ENCODE measurements around the gene TTC9B.

TTC9B gene

GRCh38 chr19:40252395-40252794 is 34.2 kb upstream of the TTC9B start:
- Histone ChIP-seq H3K79me1 (ENCODE audit: low read length) (peaks cover 7% of the 10 kb centered on the region), H2BK120ac (ENCODE audit: low read depth, low read length) (no peak overlapping the region), H3K9ac (ENCODE audit: low read length) (no peak overlapping the region), H3K56ac (ENCODE audit: low read length) (no peak overlapping the region), H3K18ac (ENCODE audit: low read length) (no peak overlapping the region), H3K27ac (ENCODE audit: low read depth, low read length) (no peak overlapping the region), H4K8ac (ENCODE audit: low read depth, low read length) (no peak overlapping the region), H3K4ac (ENCODE audit: low read depth, low read length) (no peak overlapping the region), H2BK5ac (ENCODE audit: low read length) (no peak overlapping the region), H3K79me2 (ENCODE audit: control insufficient read depth, insufficient read depth, low read length) (no peaks in the 10 kb centered on the region), H3K4me3 (ENCODE audit: low read length) (no peak overlapping the region), H2AK5ac (ENCODE audit: low read length) (no peak overlapping the region), H3K4me1 (ENCODE audit: control insufficient read depth, low read depth, low read length) (no peaks in the 10 kb centered on the region), H3K4me2 (ENCODE audit: low read length) (no peak overlapping the region), H4K5ac (ENCODE audit: low read length) (no peak overlapping the region), H2BK15ac (replicated peaks; ENCODE audit: low read depth) (no peak overlapping the region), H3K23ac (ENCODE audit: low read length) (no peak overlapping the region), H3K36me3 (ENCODE audit: control insufficient read depth, insufficient read depth, low read length) (peaks cover 1% of the 10 kb centered on the region), H3K27me3 (ENCODE audit: insufficient read depth, low read length, poor library complexity) (no peaks in the 10 kb centered on the region)
- peak; percentile 84 for DNase-seq
- no CpG with 5 or more reads among the region's 7 CpGs for WGBS (ENCODE audit: extremely low coverage, insufficient coverage, low lambda C conversion rate)

DNA sequence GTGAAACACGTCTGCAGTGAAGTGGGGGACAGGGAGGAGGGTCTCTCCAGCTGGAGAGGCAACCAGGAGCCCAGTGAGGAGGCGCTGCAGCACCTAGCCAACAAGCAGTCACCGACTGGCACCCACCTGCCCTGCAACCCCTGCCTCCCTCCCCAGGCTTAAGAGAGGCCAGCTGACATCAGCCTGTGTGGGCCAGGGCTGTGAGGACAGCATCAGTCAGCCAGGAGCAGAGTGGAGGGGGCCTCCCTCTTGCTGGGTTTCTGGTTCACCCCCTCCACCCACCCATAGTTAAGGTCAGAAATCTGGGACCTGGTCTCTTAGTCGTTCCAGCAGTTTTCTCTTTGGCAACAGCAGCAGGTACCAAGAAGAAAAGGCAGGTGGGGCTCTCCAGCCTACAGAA is 33.8 kb upstream of the TTC9B start:
- Histone ChIP-seq H2BK5ac (ENCODE audit: low read length) (no peak overlapping the region), H3K27ac (ENCODE audit: low read depth, low read length) (no peak overlapping the region), H3K4me2 (ENCODE audit: low read length) (no peak overlapping the region), H3K4ac (ENCODE audit: low read depth, low read length) (no peak overlapping the region), H2BK15ac (replicated peaks; ENCODE audit: low read depth) (no peak overlapping the region), H3K23ac (ENCODE audit: low read length) (no peak overlapping the region), H3K4me3 (ENCODE audit: low read length) (no peak overlapping the region), H2AK5ac (ENCODE audit: low read length) (no peak overlapping the region), H4K5ac (ENCODE audit: low read length) (no peak overlapping the region), H3K27me3 (ENCODE audit: insufficient read depth, low read length, poor library complexity) (no peaks in the 10 kb centered on the region), H3K79me2 (ENCODE audit: control insufficient read depth, insufficient read depth, low read length) (no peaks in the 10 kb centered on the region), H2BK120ac (ENCODE audit: low read depth, low read length) (no peak overlapping the region), H3K36me3 (ENCODE audit: control insufficient read depth, insufficient read depth, low read length) (peaks cover 1% of the 10 kb centered on the region), H4K8ac (ENCODE audit: low read depth, low read length) (no peak overlapping the region), H3K79me1 (ENCODE audit: low read length) (peaks cover 6% of the 10 kb centered on the region), H3K18ac (ENCODE audit: low read length) (no peak overlapping the region), H3K9ac (ENCODE audit: low read length) (no peak overlapping the region), H3K4me1 (ENCODE audit: control insufficient read depth, low read depth, low read length) (no peaks in the 10 kb centered on the region), H3K56ac (ENCODE audit: low read length) (peak overlapping the region; percentile 15)
- no peak for DNase-seq
- WGBS (ENCODE audit: extremely low coverage, insufficient coverage, low lambda C conversion rate) = no CpG with 5 or more reads among the region's 4 CpGs

- no peak overlapping the region for H3K4ac ChIP-seq (ENCODE audit: low read depth, low read length)
These were observed 33.1 kb upstream of the TTC9B start for GRCh38 chr19:40251244-40251643.

DNA sequence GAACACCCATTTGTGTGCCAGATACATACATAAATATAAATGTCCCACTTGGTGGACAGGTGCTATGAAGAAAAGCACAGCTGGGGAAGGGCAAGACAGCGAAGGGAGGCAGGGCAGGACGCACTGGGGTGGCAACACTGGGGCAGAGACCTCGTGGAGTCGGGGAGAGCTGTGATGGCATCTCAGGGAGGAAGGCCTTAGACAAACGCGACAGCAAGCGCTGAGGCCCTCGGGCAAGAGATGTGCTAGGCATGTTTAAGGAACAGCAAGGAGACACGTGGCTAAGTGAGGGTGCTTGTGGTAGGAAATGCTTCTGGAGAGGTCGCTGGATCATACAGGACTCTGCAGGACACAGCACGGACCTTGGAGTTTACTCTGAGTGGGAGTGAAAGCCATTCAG is 31.6 kb upstream of the TTC9B start:
- Histone ChIP-seq H3K4ac (ENCODE audit: low read depth, low read length) (no peak overlapping the region), H3K23ac (ENCODE audit: low read length) (no peak overlapping the region), H2AK5ac (ENCODE audit: low read length) (no peak overlapping the region), H2BK5ac (ENCODE audit: low read length) (no peak overlapping the region), H4K8ac (ENCODE audit: low read depth, low read length) (no peak overlapping the region), H2BK15ac (replicated peaks; ENCODE audit: low read depth) (no peak overlapping the region), H3K18ac (ENCODE audit: low read length) (no peak overlapping the region), H3K79me2 (ENCODE audit: control insufficient read depth, insufficient read depth, low read length) (no peaks in the 10 kb centered on the region), H3K4me1 (ENCODE audit: control insufficient read depth, low read depth, low read length) (no peaks in the 10 kb centered on the region), H3K4me3 (ENCODE audit: low read length) (no peak overlapping the region), H2BK120ac (ENCODE audit: low read depth, low read length) (no peak overlapping the region), H3K79me1 (ENCODE audit: low read length) (peaks cover 8% of the 10 kb centered on the region), H3K27ac (ENCODE audit: low read depth, low read length) (no peak overlapping the region), H3K56ac (ENCODE audit: low read length) (no peak overlapping the region), H3K9ac (ENCODE audit: low read length) (no peak overlapping the region), H3K36me3 (ENCODE audit: control insufficient read depth, insufficient read depth, low read length) (no peaks in the 10 kb centered on the region), H4K5ac (ENCODE audit: low read length) (no peak overlapping the region), H3K27me3 (ENCODE audit: insufficient read depth, low read length, poor library complexity) (no peaks in the 10 kb centered on the region), H3K4me2 (ENCODE audit: low read length) (no peak overlapping the region)
- whole genome bisulfite sequencing (ENCODE audit: extremely low coverage, insufficient coverage, low lambda C conversion rate) = no CpG with 5 or more reads among the region's 11 CpGs
- no peak for DNase-seq

More at GRCh38 chr19:40251244-40251643, 33.1 kb upstream of the TTC9B start:
- Histone ChIP-seq H3K4me3 (ENCODE audit: low read length) (no peak overlapping the region), H3K23ac (ENCODE audit: low read length) (no peak overlapping the region), H2BK5ac (ENCODE audit: low read length) (no peak overlapping the region), H2AK5ac (ENCODE audit: low read length) (no peak overlapping the region), H3K27ac (ENCODE audit: low read depth, low read length) (no peak overlapping the region), H3K9ac (ENCODE audit: low read length) (no peak overlapping the region), H4K5ac (ENCODE audit: low read length) (no peak overlapping the region), H3K56ac (ENCODE audit: low read length) (no peak overlapping the region), H3K27me3 (ENCODE audit: insufficient read depth, low read length, poor library complexity) (no peaks in the 10 kb centered on the region), H3K36me3 (ENCODE audit: control insufficient read depth, insufficient read depth, low read length) (peaks cover 1% of the 10 kb centered on the region), H3K18ac (ENCODE audit: low read length) (no peak overlapping the region), H3K79me2 (ENCODE audit: control insufficient read depth, insufficient read depth, low read length) (no peaks in the 10 kb centered on the region), H3K79me1 (ENCODE audit: low read length) (peaks cover 6% of the 10 kb centered on the region), H3K4me1 (ENCODE audit: control insufficient read depth, low read depth, low read length) (no peaks in the 10 kb centered on the region), H4K8ac (ENCODE audit: low read depth, low read length) (no peak overlapping the region), H2BK15ac (replicated peaks; ENCODE audit: low read depth) (no peak overlapping the region), H2BK120ac (ENCODE audit: low read depth, low read length) (no peak overlapping the region), H3K4me2 (ENCODE audit: low read length) (no peak overlapping the region)
- no peak for DNase-seq

DNA sequence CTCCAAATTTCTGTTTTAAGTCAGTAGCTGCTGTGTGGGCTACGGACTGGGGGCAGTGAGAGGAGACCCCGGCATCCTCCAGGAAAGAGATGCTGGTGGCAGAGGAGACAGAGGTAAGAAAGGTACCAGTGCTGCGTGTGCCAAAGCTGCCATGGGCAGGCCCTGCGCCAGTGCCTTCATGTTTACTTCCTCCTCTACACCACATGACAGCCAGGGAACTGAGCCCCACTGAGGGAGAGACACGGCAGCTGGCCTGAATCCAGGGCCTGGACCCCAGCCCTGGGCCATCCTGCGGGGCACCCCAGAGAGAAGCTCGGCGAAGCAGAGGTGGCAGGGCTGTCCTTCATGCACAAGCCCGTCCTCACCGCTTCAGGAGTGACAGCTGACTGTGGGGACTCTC is 31.0 kb upstream of the TTC9B start:
- no peak overlapping the region for H3K56ac ChIP-seq (ENCODE audit: low read length)
- H2BK5ac ChIP-seq (ENCODE audit: low read length) = no peak overlapping the region
- no peaks in the 10 kb centered on the region for H3K4me1 ChIP-seq (ENCODE audit: control insufficient read depth, low read depth, low read length)
- no peaks in the 10 kb centered on the region for H3K27me3 ChIP-seq (ENCODE audit: insufficient read depth, low read length, poor library complexity)
- H3K23ac ChIP-seq (ENCODE audit: low read length) = no peak overlapping the region
- no peaks in the 10 kb centered on the region for H3K36me3 ChIP-seq (ENCODE audit: control insufficient read depth, insufficient read depth, low read length)
- H3K9ac ChIP-seq (ENCODE audit: low read length) = no peak overlapping the region
- H2BK120ac ChIP-seq (ENCODE audit: low read depth, low read length) = no peak overlapping the region
- no peak overlapping the region for H3K27ac ChIP-seq (ENCODE audit: low read depth, low read length)
- H2BK15ac ChIP-seq (replicated peaks; ENCODE audit: low read depth) = no peak overlapping the region
- DNase-seq = no peak
- H3K79me1 ChIP-seq (ENCODE audit: low read length) = peaks cover 8% of the 10 kb centered on the region
- no peak overlapping the region for H4K8ac ChIP-seq (ENCODE audit: low read depth, low read length)
- no peak overlapping the region for H3K18ac ChIP-seq (ENCODE audit: low read length)
- no peak overlapping the region for H4K5ac ChIP-seq (ENCODE audit: low read length)
- H3K4ac ChIP-seq (ENCODE audit: low read depth, low read length) = no peak overlapping the region
- no peak overlapping the region for H2AK5ac ChIP-seq (ENCODE audit: low read length)
- no peaks in the 10 kb centered on the region for H3K79me2 ChIP-seq (ENCODE audit: control insufficient read depth, insufficient read depth, low read length)
- no peak overlapping the region for H3K4me2 ChIP-seq (ENCODE audit: low read length)
- WGBS (ENCODE audit: extremely low coverage, insufficient coverage, low lambda C conversion rate) = no CpG with 5 or more reads among the region's 10 CpGs
- H3K4me3 ChIP-seq (ENCODE audit: low read length) = no peak overlapping the region

DNA sequence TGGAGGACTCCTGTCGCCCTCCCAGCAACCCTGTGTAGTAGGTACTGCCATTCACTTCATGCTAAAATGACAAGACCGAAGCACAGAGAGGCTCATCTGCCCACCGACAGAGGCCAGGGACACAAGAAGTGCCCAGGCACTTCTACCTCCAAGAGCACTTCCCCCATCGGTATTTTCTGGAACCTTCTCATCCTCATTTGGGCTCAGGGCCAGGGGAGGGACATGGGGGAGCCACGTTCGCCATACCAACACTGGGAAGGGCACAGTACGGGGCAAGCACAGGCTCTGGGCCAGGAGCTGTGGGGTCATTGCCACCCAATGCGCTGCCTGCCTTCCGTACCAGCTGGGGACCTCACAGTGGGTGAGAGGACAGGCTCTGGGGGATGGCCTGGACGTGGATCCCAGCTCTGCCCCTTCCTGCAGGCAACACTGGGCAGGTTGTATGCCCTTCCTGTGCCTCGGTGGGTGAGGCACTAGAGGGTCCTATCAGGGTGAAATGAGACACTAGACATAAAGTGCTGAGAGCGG is 29.6 kb upstream of the TTC9B start:
- Histone ChIP-seq H2AK5ac (ENCODE audit: low read length) (no peak overlapping the region), H3K4me2 (ENCODE audit: low read length) (no peak overlapping the region), H3K18ac (ENCODE audit: low read length) (no peak overlapping the region), H2BK15ac (replicated peaks; ENCODE audit: low read depth) (no peak overlapping the region), H2BK120ac (ENCODE audit: low read depth, low read length) (no peak overlapping the region), H3K27me3 (ENCODE audit: insufficient read depth, low read length, poor library complexity) (no peaks in the 10 kb centered on the region), H3K27ac (ENCODE audit: low read depth, low read length) (no peak overlapping the region), H3K36me3 (ENCODE audit: control insufficient read depth, insufficient read depth, low read length) (no peaks in the 10 kb centered on the region), H4K5ac (ENCODE audit: low read length) (no peak overlapping the region), H4K8ac (ENCODE audit: low read depth, low read length) (no peak overlapping the region), H3K79me1 (ENCODE audit: low read length) (peaks cover 8% of the 10 kb centered on the region), H3K4ac (ENCODE audit: low read depth, low read length) (no peak overlapping the region), H2BK5ac (ENCODE audit: low read length) (no peak overlapping the region), H3K4me3 (ENCODE audit: low read length) (no peak overlapping the region), H3K56ac (ENCODE audit: low read length) (no peak overlapping the region), H3K79me2 (ENCODE audit: control insufficient read depth, insufficient read depth, low read length) (no peaks in the 10 kb centered on the region), H3K4me1 (ENCODE audit: control insufficient read depth, low read depth, low read length) (no peaks in the 10 kb centered on the region), H3K23ac (ENCODE audit: low read length) (no peak overlapping the region), H3K9ac (ENCODE audit: low read length) (no peak overlapping the region)
- no CpG with 5 or more reads among the region's 12 CpGs for WGBS (ENCODE audit: extremely low coverage, insufficient coverage, low lambda C conversion rate)
- no peak for DNase-seq

All from mesendoderm (in vitro differentiated cells).